ENCODE measurements around the gene GPSM1.

Gene GPSM1

GRCh38 chr9:136379401-136379800 is 52.1 kb downstream of the GPSM1 start:
- DNase-seq = no peak

GRCh38 chr9:136379891-136380290 is 52.6 kb downstream of the GPSM1 start:
- no peak for DNase-seq

- no peak for DNase-seq
Observed at GRCh38 chr9:136380381-136380780, 53.0 kb downstream of the GPSM1 start.

GRCh38 chr9:136381311-136381710 is 54.0 kb downstream of the GPSM1 start:
- DNase-seq = no peak

- no peak for DNase-seq
Observed at GRCh38 chr9:136381966-136382513, 54.7 kb downstream of the GPSM1 start.

- DNase-seq = no peak
Observed at GRCh38 chr9:136383436-136383835, 56.1 kb downstream of the GPSM1 start.

GRCh38 chr9:136385015-136385414 is 57.7 kb downstream of the GPSM1 start:
- no peak for DNase-seq

- no peak for DNase-seq
Observed at GRCh38 chr9:136386018-136386417, 58.7 kb downstream of the GPSM1 start.

- DNase-seq = no peak
Observed at GRCh38 chr9:136387217-136387616, 59.9 kb downstream of the GPSM1 start.

- DNase-seq = no peak
Observed at GRCh38 chr9:136389396-136389795, 62.1 kb downstream of the GPSM1 start.

- DNase-seq = no peak
Observed at GRCh38 chr9:136391737-136392537, 64.6 kb downstream of the GPSM1 start.

- no peak for DNase-seq
Observed at GRCh38 chr9:136392538-136393449, 65.5 kb downstream of the GPSM1 start.

- DNase-seq = no peak
Observed at GRCh38 chr9:136393531-136393930, 66.2 kb downstream of the GPSM1 start.

- no peak for DNase-seq
Observed at GRCh38 chr9:136394312-136395019, 67.1 kb downstream of the GPSM1 start.

- no peak for DNase-seq
Observed at GRCh38 chr9:136395020-136395340, 67.6 kb downstream of the GPSM1 start.

GRCh38 chr9:136395345-136396218 is 68.2 kb downstream of the GPSM1 start:
- no peak for DNase-seq

GRCh38 chr9:136396219-136396515 is 68.8 kb downstream of the GPSM1 start:
- DNase-seq = no peak

GRCh38 chr9:136397643-136398042 is 70.3 kb downstream of the GPSM1 start:
- no peak for DNase-seq

- no peak for DNase-seq
Observed at GRCh38 chr9:136398286-136398685, 70.9 kb downstream of the GPSM1 start.

GRCh38 chr9:136399176-136400037 is 72.1 kb downstream of the GPSM1 start:
- DNase-seq = peak in 1 of 2 experiments; percentile 5
